ENCODE measurements around the gene MGAT4A.

MGAT4A gene

DNA sequence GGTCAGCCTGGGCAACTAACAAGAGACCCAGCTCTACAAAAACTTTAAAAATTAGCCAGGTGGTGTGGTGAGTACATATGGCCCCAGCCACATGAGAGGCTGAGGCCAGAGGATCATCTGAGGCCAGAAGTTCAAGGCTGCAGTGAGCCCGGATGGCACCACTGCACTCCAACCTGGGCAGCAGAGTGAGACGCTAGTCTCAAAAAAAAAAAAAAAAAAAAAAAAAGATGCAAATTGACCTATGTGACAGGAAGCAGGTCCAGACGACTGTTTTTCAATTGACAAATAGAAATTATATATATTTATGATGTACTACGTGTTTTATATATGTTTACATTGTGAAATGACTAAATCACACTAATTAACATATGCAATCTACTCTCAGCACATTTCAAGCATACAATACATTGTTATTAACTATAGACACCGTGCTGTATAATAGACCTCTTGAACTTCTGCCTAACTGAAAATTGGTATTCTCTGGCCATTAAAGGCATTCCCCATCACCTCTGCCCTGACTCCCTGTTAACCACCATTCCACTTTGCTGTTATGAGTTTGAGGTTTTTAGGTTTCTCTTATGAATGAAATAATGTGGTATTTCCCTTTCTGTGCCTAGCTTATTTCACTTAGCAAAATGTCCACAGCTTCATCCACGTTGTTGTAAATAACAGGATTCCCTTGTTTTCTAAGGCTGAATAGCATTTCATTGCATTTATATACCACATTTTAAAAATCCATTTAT lies 32.4 kb upstream of the MGAT4A start:
- no peak for TF ChIP-seq ZFP30 (CRISPR knock-in tag; IDR thresholded peaks at IDR 0.05)
- no peak for TF ChIP-seq PPARA (CRISPR knock-in tag; IDR thresholded peaks at IDR 0.05; ENCODE audit: borderline replicate concordance)
- TF ChIP-seq ZC3H10 (CRISPR knock-in tag; IDR thresholded peaks at IDR 0.05): no peak
- no peak for TF ChIP-seq ISL1 (CRISPR knock-in tag; IDR thresholded peaks at IDR 0.05)
- no peak for TF ChIP-seq POU6F1 (CRISPR knock-in tag; IDR thresholded peaks at IDR 0.05; ENCODE audit: borderline replicate concordance, low read depth)
- no peak for TF ChIP-seq SNAI2 (CRISPR knock-in tag; IDR thresholded peaks at IDR 0.05)
- TF ChIP-seq ZNF565 (CRISPR knock-in tag; conservative IDR thresholded peaks at IDR 0.05; ENCODE audit: low read depth): no peak
- no peak for TF ChIP-seq TCF4 (CRISPR knock-in tag; IDR thresholded peaks at IDR 0.05; ENCODE audit: borderline replicate concordance)
- TF ChIP-seq, protein P1, sequence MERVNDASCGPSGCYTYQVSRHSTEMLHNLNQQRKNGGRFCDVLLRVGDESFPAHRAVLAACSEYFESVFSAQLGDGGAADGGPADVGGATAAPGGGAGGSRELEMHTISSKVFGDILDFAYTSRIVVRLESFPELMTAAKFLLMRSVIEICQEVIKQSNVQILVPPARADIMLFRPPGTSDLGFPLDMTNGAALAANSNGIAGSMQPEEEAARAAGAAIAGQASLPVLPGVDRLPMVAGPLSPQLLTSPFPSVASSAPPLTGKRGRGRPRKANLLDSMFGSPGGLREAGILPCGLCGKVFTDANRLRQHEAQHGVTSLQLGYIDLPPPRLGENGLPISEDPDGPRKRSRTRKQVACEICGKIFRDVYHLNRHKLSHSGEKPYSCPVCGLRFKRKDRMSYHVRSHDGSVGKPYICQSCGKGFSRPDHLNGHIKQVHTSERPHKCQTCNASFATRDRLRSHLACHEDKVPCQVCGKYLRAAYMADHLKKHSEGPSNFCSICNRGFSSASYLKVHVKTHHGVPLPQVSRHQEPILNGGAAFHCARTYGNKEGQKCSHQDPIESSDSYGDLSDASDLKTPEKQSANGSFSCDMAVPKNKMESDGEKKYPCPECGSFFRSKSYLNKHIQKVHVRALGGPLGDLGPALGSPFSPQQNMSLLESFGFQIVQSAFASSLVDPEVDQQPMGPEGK (CRISPR knock-in tag; IDR thresholded peaks at IDR 0.05; ENCODE audit: borderline replicate concordance): no peak
- no peak for ATAC-seq

GRCh38 chr2:98761909-98762308 lies 31.0 kb upstream of the MGAT4A start:
- TF ChIP-seq CSRNP3 (CRISPR knock-in tag; IDR thresholded peaks at IDR 0.05) (no peak), ZC3H10 (CRISPR knock-in tag; IDR thresholded peaks at IDR 0.05) (no peak), TOX (CRISPR knock-in tag; IDR thresholded peaks at IDR 0.05; ENCODE audit: borderline replicate concordance) (no peak), ZNF70 (CRISPR knock-in tag; IDR thresholded peaks at IDR 0.05) (no peak), ZNF8 (CRISPR knock-in tag; IDR thresholded peaks at IDR 0.05) (no peak), ARNTL (CRISPR knock-in tag; IDR thresholded peaks at IDR 0.05; ENCODE audit: borderline replicate concordance, low read depth) (no peak), RARB (CRISPR knock-in tag; IDR thresholded peaks at IDR 0.05) (no peak), ISL1 (CRISPR knock-in tag; IDR thresholded peaks at IDR 0.05) (no peak)
- TF ChIP-seq, protein P2, sequence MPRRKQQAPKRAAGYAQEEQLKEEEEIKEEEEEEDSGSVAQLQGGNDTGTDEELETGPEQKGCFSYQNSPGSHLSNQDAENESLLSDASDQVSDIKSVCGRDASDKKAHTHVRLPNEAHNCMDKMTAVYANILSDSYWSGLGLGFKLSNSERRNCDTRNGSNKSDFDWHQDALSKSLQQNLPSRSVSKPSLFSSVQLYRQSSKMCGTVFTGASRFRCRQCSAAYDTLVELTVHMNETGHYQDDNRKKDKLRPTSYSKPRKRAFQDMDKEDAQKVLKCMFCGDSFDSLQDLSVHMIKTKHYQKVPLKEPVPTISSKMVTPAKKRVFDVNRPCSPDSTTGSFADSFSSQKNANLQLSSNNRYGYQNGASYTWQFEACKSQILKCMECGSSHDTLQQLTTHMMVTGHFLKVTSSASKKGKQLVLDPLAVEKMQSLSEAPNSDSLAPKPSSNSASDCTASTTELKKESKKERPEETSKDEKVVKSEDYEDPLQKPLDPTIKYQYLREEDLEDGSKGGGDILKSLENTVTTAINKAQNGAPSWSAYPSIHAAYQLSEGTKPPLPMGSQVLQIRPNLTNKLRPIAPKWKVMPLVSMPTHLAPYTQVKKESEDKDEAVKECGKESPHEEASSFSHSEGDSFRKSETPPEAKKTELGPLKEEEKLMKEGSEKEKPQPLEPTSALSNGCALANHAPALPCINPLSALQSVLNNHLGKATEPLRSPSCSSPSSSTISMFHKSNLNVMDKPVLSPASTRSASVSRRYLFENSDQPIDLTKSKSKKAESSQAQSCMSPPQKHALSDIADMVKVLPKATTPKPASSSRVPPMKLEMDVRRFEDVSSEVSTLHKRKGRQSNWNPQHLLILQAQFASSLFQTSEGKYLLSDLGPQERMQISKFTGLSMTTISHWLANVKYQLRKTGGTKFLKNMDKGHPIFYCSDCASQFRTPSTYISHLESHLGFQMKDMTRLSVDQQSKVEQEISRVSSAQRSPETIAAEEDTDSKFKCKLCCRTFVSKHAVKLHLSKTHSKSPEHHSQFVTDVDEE (CRISPR knock-in tag; IDR thresholded peaks at IDR 0.05): no peak
- ATAC-seq: no peak

- no peak for ATAC-seq
- TF ChIP-seq, protein P2 (CRISPR knock-in tag; IDR thresholded peaks at IDR 0.05): no peak
- TF ChIP-seq ZFP30 (CRISPR knock-in tag; IDR thresholded peaks at IDR 0.05) (no peak), SNAI2 (CRISPR knock-in tag; IDR thresholded peaks at IDR 0.05) (no peak), CSRNP3 (CRISPR knock-in tag; IDR thresholded peaks at IDR 0.05) (no peak), TOX (CRISPR knock-in tag; IDR thresholded peaks at IDR 0.05; ENCODE audit: borderline replicate concordance) (no peak), CREB5 (CRISPR knock-in tag; IDR thresholded peaks at IDR 0.05; ENCODE audit: low read depth) (no peak), ZC3H10 (CRISPR knock-in tag; IDR thresholded peaks at IDR 0.05) (no peak), BACH2 (CRISPR knock-in tag; IDR thresholded peaks at IDR 0.05; ENCODE audit: borderline replicate concordance) (no peak), CSDC2 (CRISPR knock-in tag; IDR thresholded peaks at IDR 0.05) (no peak), PPARA (CRISPR knock-in tag; IDR thresholded peaks at IDR 0.05; ENCODE audit: borderline replicate concordance) (no peak), RARB (CRISPR knock-in tag; IDR thresholded peaks at IDR 0.05) (no peak), ARNTL (CRISPR knock-in tag; IDR thresholded peaks at IDR 0.05; ENCODE audit: borderline replicate concordance, low read depth) (no peak), ISL1 (CRISPR knock-in tag; IDR thresholded peaks at IDR 0.05) (no peak), ZFP3 (CRISPR knock-in tag; IDR thresholded peaks at IDR 0.05) (no peak)
Measured at GRCh38 chr2:98761267-98761781, 30.4 kb upstream of the MGAT4A start.
